OCI-LY7 (cell line): ENCODE data around the gene HDHD5. TPM values are rescaled to one million over a fixed set of nuclear protein-coding genes. Genes with fewer than 3 reads are reported as not detected.
A peak's percentile ranks its signal among the peaks of the same experiment; 100 is the strongest.

Experiments used
- BruUV-seq: library from RNA; stranded (reverse); fragments of 400-500 nt; replicated peaks from 2 replicates; lab custom pipeline; 2021; lab: Mats Ljungman, UMichigan
- CTCF ChIA-PET: fragments of 300-600 bp; sonication (Branson Sonifier 250); formaldehyde crosslinking; loops from one replicate; lab custom pipeline; 2022; ENCODE audit warnings: antibody characterized with exemption; ENCODE audit not compliant: unreplicated experiment; lab: Charles Lee
- POLR2A ChIA-PET: fragments of 300-600 bp; sonication (Branson Sonifier 250); formaldehyde crosslinking; loops from one replicate; lab custom pipeline; 2022; ENCODE audit warnings: antibody characterized with exemption; lab: Charles Lee
- DNase-seq: peaks from one replicate; pipeline ENCODE4 v3.0.0-alpha.2; 2015; ENCODE audit warnings: low spot score
- H2AFZ ChIP-seq: fragments of 200-600 bp; sonication (generic), shearing (Covaris generic); 2 replicates; pipeline ENCODE4 v1.6.1; 2014; ENCODE audit warnings: mild to moderate bottlenecking, antibody characterized with exemption, low read length, moderate library complexity
- H3K27ac ChIP-seq: fragments of 200-600 bp; sonication (generic); 2 replicates; pipeline ENCODE4 v1.5.1; 2014; ENCODE audit warnings: mixed run types, low read depth, mild to moderate bottlenecking, moderate library complexity, low read length, inconsistent platforms; ENCODE audit not compliant: poor library complexity, severe bottlenecking
- H3K36me3 ChIP-seq: fragments of 200-600 bp; sonication (generic); 2 replicates; pipeline ENCODE4 v1.6.1; 2014; ENCODE audit warnings: mild to moderate bottlenecking, antibody characterized with exemption, low read length, moderate library complexity, mixed read lengths; ENCODE audit not compliant: insufficient read depth
- H3K4me1 ChIP-seq: fragments of 200-600 bp; sonication (generic); 2 replicates; pipeline ENCODE4 v1.5.1; 2014; ENCODE audit warnings: mild to moderate bottlenecking, low read length; ENCODE audit not compliant: insufficient read depth, poor library complexity, severe bottlenecking
- H3K4me2 ChIP-seq: fragments of 200-600 bp; sonication (generic); 2 replicates; pipeline ENCODE4 v1.6.1; 2014; ENCODE audit warnings: mild to moderate bottlenecking, low read length
- H3K4me3 ChIP-seq: fragments of 200-600 bp; sonication (generic); 2 replicates; pipeline ENCODE4 v1.5.1; 2014; ENCODE audit warnings: mild to moderate bottlenecking, low read depth, low read length; ENCODE audit not compliant: poor library complexity, severe bottlenecking
- H3K79me2 ChIP-seq: fragments of 200-600 bp; sonication (generic); 2 replicates; pipeline ENCODE4 v1.6.1; 2016; ENCODE audit warnings: low read depth, mild to moderate bottlenecking, low read length, moderate library complexity, mixed read lengths; ENCODE audit not compliant: insufficient read depth
- H3K9me2 ChIP-seq: fragments of 200-600 bp; sonication (generic); 2 replicates; pipeline ENCODE4 v1.6.1; 2016; ENCODE audit warnings: mild to moderate bottlenecking, low read length, mixed read lengths; ENCODE audit not compliant: insufficient read depth
- H3K9me3 ChIP-seq: fragments of 200-600 bp; sonication (generic); 2 replicates; pipeline ENCODE4 v1.6.1; 2014; ENCODE audit warnings: mild to moderate bottlenecking, mixed run types, low read length, mixed read lengths
- H4K20me1 ChIP-seq: fragments of 200-600 bp; sonication (generic); 2 replicates; pipeline ENCODE4 v1.6.1; 2014; ENCODE audit warnings: mild to moderate bottlenecking, antibody characterized with exemption, low read length, moderate library complexity, mixed read lengths; ENCODE audit not compliant: insufficient read depth
- EZH2phosphoT487 ChIP-seq: fragments of 200-600 bp; sonication (generic); IDR thresholded peaks from 2 replicates; pipeline ENCODE4 v1.6.1; 2018; ENCODE audit warnings: low read depth, borderline replicate concordance, mild to moderate bottlenecking, mixed run types, antibody characterized with exemption, low read length, moderate library complexity, mixed read lengths
- intact Hi-C: fragments of 100-400 bp; cut with micrococcal nuclease; formaldehyde crosslinking; loops from one replicate; pipeline ENCODE4 v1.10.0; 2022; ENCODE audit not compliant: unreplicated experiment
- total RNA-seq, 2 experiments: library from RNA; depleted of rRNA in 1 of 2; stranded (reverse); fragments of >200 nt in 1 of 2; shearing (Covaris generic) in 1 of 2; gene quantifications; 2 replicates each; pipeline ENCODE4 v1.2.3, GENCODE V29; 2014 to 2022
- TF ChIP-seq, protein P1 (sequence below): fragments of 200-600 bp; sonication (generic); conservative IDR thresholded peaks from 2 replicates; pipeline ENCODE4 v1.5.1; 2014; ENCODE audit warnings: mild to moderate bottlenecking, antibody characterized with exemption, low read length, moderate library complexity, mixed read lengths

HDHD5 gene
- total RNA-seq, 2 experiments from 2014 or later: 77.4 to 84.6 TPM

DNA sequence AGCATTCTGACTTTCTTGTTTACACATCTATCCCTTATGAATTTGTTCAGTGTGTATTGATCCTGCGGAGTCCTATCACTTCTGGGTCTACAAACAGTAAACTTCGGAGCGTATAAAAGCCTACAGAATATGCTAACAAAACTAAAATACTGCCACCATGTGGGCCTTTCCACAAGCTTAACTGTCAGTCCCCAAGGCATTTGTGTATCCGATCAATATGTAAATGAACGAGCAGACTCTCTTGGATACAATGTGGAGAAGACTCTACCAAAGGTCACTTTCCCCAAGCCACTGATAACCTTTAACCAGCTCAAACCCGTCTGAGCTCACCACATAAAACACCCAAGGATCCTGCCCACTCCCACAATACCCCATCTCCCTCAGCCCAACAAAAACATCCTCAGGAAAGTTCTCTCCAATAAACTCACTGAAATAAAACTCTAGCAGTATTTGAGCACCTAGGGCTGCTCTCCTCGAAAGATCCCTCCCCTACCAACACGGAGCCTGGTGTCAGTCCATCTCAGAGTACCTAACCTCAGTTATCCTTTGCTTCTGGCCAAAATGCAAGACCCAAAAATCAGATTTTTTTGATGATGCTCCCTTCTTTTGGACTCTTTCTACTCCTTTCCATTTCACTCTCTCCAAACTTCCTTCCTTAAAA lies 42.3 kb upstream of the HDHD5 start:
- POLR2A ChIA-PET: interaction anchor here (0.6 kb wide), 1 partner anchor 198 kb away, joined by 4 read pairs; no protein-coding TSS in a partner anchor
- Histone ChIP-seq H3K4me2 (no peak overlapping the region), H3K27ac (no peak overlapping the region), H3K9me3 (no peaks in the 10 kb centered on the region), H2AFZ (no peak overlapping the region), H4K20me1 (no peaks in the 10 kb centered on the region), H3K4me1 (no peaks in the 10 kb centered on the region), H3K36me3 (0 out of 2 replicates have a peak, but pooled peaks cover 3% of the 10 kb centered on the region), H3K9me2 (no peaks in the 10 kb centered on the region), H3K79me2 (no peaks in the 10 kb centered on the region), H3K4me3 (no peak overlapping the region)
- no peak for TF ChIP-seq EZH2phosphoT487
- TF ChIP-seq, protein P1, sequence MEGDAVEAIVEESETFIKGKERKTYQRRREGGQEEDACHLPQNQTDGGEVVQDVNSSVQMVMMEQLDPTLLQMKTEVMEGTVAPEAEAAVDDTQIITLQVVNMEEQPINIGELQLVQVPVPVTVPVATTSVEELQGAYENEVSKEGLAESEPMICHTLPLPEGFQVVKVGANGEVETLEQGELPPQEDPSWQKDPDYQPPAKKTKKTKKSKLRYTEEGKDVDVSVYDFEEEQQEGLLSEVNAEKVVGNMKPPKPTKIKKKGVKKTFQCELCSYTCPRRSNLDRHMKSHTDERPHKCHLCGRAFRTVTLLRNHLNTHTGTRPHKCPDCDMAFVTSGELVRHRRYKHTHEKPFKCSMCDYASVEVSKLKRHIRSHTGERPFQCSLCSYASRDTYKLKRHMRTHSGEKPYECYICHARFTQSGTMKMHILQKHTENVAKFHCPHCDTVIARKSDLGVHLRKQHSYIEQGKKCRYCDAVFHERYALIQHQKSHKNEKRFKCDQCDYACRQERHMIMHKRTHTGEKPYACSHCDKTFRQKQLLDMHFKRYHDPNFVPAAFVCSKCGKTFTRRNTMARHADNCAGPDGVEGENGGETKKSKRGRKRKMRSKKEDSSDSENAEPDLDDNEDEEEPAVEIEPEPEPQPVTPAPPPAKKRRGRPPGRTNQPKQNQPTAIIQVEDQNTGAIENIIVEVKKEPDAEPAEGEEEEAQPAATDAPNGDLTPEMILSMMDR: peak; percentile 30; the same call in 1 of the 2 replicates
- no TSS peak for BruUV-seq
- no peak for DNase-seq
- CTCF ChIA-PET: interaction anchor here (1.6 kb wide), 1 partner anchor 29 kb away, joined by 3 read pairs; no protein-coding TSS in a partner anchor
- intact Hi-C loops: loop anchor here (10.0 kb wide), 1 partner anchor 127 kb away; no protein-coding TSS in a partner anchor

DNA sequence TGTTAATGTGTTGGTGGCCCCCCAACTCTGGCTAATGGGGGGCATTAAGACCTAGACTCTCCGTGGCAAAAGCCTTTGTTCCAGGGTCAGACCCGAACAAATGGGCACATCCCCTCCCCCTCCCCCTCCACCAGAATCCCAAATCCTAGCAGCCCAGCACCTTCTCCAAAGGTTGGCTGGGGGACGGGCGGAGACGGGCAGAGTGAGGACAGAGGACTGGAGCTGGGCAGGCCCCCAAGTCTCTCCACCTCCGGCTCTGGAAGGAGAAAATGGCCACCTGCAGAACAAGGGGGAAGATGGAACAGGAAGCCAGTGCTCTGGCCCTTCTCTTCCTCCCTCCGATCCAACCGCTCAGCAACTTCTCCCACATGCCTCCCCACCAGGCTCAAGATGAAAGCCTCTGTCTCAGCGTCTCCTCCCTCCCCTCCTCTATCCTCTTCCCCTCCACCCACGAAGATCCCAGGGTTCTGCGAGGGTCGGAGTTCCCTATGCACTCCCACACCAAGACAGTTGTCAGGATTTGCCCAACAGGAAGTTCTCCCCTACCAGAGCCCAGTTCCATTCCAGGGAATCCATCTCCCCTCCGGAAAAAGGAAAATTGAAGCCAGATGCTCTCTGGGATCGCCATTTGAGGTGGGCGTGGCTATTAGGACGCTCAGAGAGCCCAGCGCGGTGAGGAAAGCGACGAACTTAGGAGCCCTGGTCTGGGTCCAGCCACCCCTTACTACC lies 40.1 kb upstream of the HDHD5 start:
- 0 out of 2 replicates have a peak, but pooled peaks cover 3% of the 10 kb centered on the region for H3K36me3 ChIP-seq
- H3K27ac ChIP-seq: no peak overlapping the region
- no peaks in the 10 kb centered on the region for H3K9me2 ChIP-seq
- no peak overlapping the region for H3K4me2 ChIP-seq
- H3K9me3 ChIP-seq: no peaks in the 10 kb centered on the region
- no peaks in the 10 kb centered on the region for H3K79me2 ChIP-seq
- no peaks in the 10 kb centered on the region for H3K4me1 ChIP-seq
- H4K20me1 ChIP-seq: no peaks in the 10 kb centered on the region
- intact Hi-C loops: no loop called here
- H3K4me3 ChIP-seq: no peak overlapping the region
- POLR2A ChIA-PET: interaction anchor here (1.0 kb wide), 1 partner anchor 24 kb away, joined by 7 read pairs; no protein-coding TSS in a partner anchor
- CTCF ChIA-PET: no interaction called here
- DNase-seq: no peak
- H2AFZ ChIP-seq: no peak overlapping the region
- no TSS peak for BruUV-seq
- TF ChIP-seq, protein P1: no peak
- TF ChIP-seq EZH2phosphoT487: no peak
